Neural cell (in vitro differentiated cells): ENCODE measurements around the gene ATXN7L1. TPM values are rescaled to one million over a fixed set of nuclear protein-coding genes. Genes with fewer than 3 reads are reported as not detected.
"Not testable (repeated sequence)": the region's sequence is repeated elsewhere in the genome, so short reads cannot be mapped to it uniquely, and the experiment has no call there.

Experiments
- H2AFZ ChIP-seq: fragments of 200-600, 300-800 bp; sonication (generic), shearing (Covaris generic); 2 replicates; pipeline ENCODE4 v1.6.0; 2014; ENCODE audit warnings: low read depth, mild to moderate bottlenecking, antibody characterized with exemption, low read length, moderate library complexity
- H3F3A ChIP-seq: fragments of 200-600 bp; shearing (Covaris generic); 2 replicates; pipeline ENCODE4 v1.6.1; 2016; ENCODE audit warnings: mild to moderate bottlenecking, moderate library complexity, mixed read lengths, antibody characterized with exemption, low read length; ENCODE audit not compliant: insufficient read depth, poor library complexity, severe bottlenecking
- H3K27ac ChIP-seq: fragments of 200-600, 300-800 bp; sonication (generic), shearing (Covaris generic); 2 replicates; pipeline ENCODE4 v1.5.1; 2014; ENCODE audit warnings: mild to moderate bottlenecking, low read length, moderate library complexity
- H3K27me3 ChIP-seq: fragments of 300-800, 200-600 bp; sonication (generic), shearing (Covaris generic); 2 replicates; pipeline ENCODE4 v1.6.0; 2014; ENCODE audit warnings: mild to moderate bottlenecking, low read depth, low read length, moderate library complexity; ENCODE audit not compliant: insufficient read depth
- H3K36me3 ChIP-seq: fragments of 300-800, 200-600 bp; sonication (generic), shearing (Covaris generic); 2 replicates; pipeline ENCODE4 v1.5.1; 2014; ENCODE audit warnings: mild to moderate bottlenecking, antibody characterized with exemption, low read length, moderate library complexity; ENCODE audit not compliant: insufficient read depth
- H3K4me2 ChIP-seq: fragments of 300-800, 200-600 bp; sonication (generic), shearing (Covaris generic); 2 replicates; pipeline ENCODE4 v1.6.0; 2014; ENCODE audit warnings: mild to moderate bottlenecking, low read length
- H3K4me3 ChIP-seq: fragments of 300-800, 200-600 bp; sonication (generic), shearing (Covaris generic); 2 replicates; pipeline ENCODE4 v1.5.1; 2014; ENCODE audit warnings: mild to moderate bottlenecking, low read length, moderate library complexity
- H3K79me2 ChIP-seq: fragments of 200-600 bp; shearing (Covaris generic); replicated peaks from 2 replicates; pipeline ENCODE4 v1.6.0; 2014; ENCODE audit warnings: mild to moderate bottlenecking, low read length, moderate library complexity; ENCODE audit not compliant: insufficient read depth
- H3K9ac ChIP-seq: fragments of 300-800, 200-600 bp; sonication (generic), shearing (Covaris generic); 2 replicates; pipeline ENCODE4 v1.6.1; 2016; ENCODE audit warnings: mild to moderate bottlenecking, low read length, mixed read lengths
- H3K9me2 ChIP-seq: fragments of 200-600 bp; shearing (Covaris generic); 2 replicates; pipeline ENCODE4 v1.6.1; 2016; ENCODE audit warnings: mild to moderate bottlenecking, low read length, mixed read lengths; ENCODE audit not compliant: insufficient read depth
- H3K9me3 ChIP-seq: fragments of 200-600, 300-800 bp; sonication (generic), shearing (Covaris generic); 2 replicates; pipeline ENCODE4 v1.6.1; 2016; ENCODE audit warnings: mild to moderate bottlenecking, mixed run types, low read length, moderate library complexity, mixed read lengths
- H4K20me1 ChIP-seq: fragments of 200-600 bp; shearing (Covaris generic); 2 replicates; pipeline ENCODE4 v1.6.1; 2016; ENCODE audit warnings: mild to moderate bottlenecking, mixed run types; ENCODE audit not compliant: insufficient read depth
- CTCF ChIP-seq: fragments of 450-650 bp; IDR thresholded peaks from 2 replicates; pipeline ENCODE4 v1.5.1; 2014; ENCODE audit warnings: antibody characterized with exemption, mild to moderate bottlenecking, moderate library complexity; ENCODE audit not compliant: poor library complexity, severe bottlenecking
- EP300 ChIP-seq: fragments of 450-650 bp; conservative IDR thresholded peaks from 2 replicates; pipeline ENCODE4 v1.6.1; 2014; ENCODE audit warnings: antibody characterized with exemption, mild to moderate bottlenecking, moderate library complexity; ENCODE audit not compliant: poor library complexity, severe bottlenecking
- MXI1 ChIP-seq: fragments of 450-650 bp; conservative IDR thresholded peaks from 2 replicates; pipeline ENCODE4 v1.6.1; 2014; ENCODE audit warnings: antibody characterized with exemption, mild to moderate bottlenecking; ENCODE audit not compliant: poor library complexity, severe bottlenecking
- POLR2AphosphoS5 ChIP-seq: IDR thresholded peaks from 2 replicates; pipeline ENCODE4 v1.6.1; 2012
- RAD21 ChIP-seq: fragments of 450-650 bp; conservative IDR thresholded peaks from 2 replicates; pipeline ENCODE4 v1.6.1; 2014; ENCODE audit warnings: antibody characterized with exemption, mild to moderate bottlenecking, moderate library complexity
- SMC3 ChIP-seq: fragments of 450-650 bp; conservative IDR thresholded peaks from 2 replicates; pipeline ENCODE4 v1.6.1; 2014; ENCODE audit warnings: antibody characterized with exemption, mild to moderate bottlenecking, moderate library complexity; ENCODE audit not compliant: poor library complexity
- TAF1 ChIP-seq: IDR thresholded peaks from 2 replicates; pipeline ENCODE4 v1.6.1; 2012; ENCODE audit warnings: low read depth
- polyA plus RNA-seq: library from polyadenylated mRNA; depleted of rRNA; stranded (reverse); fragments of >200 nt; gene quantifications from 2 replicates; pipeline ENCODE4 v1.2.3, GENCODE V29; 2014
- TF ChIP-seq, protein P1 (sequence below): IDR thresholded peaks from 2 replicates; pipeline ENCODE4 v1.6.1; 2012; ENCODE audit warnings: borderline replicate concordance

ATXN7L1 gene
- polyA plus RNA-seq, 1 donor from 2014 or later: 4.3 TPM

DNA sequence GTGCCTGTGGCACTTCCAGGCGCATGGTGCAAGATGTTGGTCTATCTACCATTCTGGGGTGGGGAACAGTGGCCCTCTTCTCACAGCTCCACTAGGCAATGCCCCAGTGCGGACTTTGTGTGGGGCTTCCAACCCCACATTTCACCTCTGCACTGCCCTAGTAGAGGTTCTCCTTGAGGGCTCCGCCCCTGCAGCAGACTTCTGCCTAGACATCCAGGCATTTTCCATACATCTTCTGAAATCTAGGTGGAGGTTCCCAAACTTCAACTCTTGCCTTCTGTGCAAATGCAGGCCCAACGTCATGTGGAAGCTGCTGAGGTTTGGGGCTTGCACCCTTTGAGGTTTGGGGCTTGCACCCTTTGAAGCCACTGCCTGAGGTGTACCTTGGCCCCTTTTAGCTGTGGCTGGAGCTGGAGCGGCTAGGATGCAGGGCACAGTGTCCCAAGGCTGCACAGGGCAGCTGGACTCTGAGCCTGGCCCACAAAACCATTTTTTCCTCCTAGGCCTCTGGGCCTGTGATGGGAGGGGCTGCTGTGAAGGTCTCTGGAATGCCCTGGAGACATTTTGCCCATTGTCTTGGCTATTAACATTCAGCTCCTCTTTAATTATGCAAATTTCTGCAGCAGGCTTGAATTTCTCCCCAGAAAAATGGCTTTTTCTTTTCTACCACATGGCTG lies 164.5 kb downstream of the ATXN7L1 start:
- no peaks in the 10 kb centered on the region for H3K36me3 ChIP-seq
- no peak overlapping the region for H2AFZ ChIP-seq
- no peaks in the 10 kb centered on the region for H3K79me2 ChIP-seq
- H3K9ac ChIP-seq: no peak overlapping the region
- no peaks in the 10 kb centered on the region for H3K9me2 ChIP-seq
- H3F3A ChIP-seq: no peaks in the 10 kb centered on the region
- H3K27me3 ChIP-seq: no peaks in the 10 kb centered on the region
- no peak overlapping the region for H3K27ac ChIP-seq
- no peak overlapping the region for H3K4me3 ChIP-seq
- peaks cover 6% of the 10 kb centered on the region for H3K9me3 ChIP-seq
- no peak overlapping the region for H3K4me2 ChIP-seq
- no peaks in the 10 kb centered on the region for H4K20me1 ChIP-seq
- TF ChIP-seq SMC3 (no peak), RAD21 (no peak), TAF1 (no peak), EP300 (no peak), MXI1 (no peak), POLR2AphosphoS5 (no peak), CTCF (no peak)
- TF ChIP-seq, protein P1, sequence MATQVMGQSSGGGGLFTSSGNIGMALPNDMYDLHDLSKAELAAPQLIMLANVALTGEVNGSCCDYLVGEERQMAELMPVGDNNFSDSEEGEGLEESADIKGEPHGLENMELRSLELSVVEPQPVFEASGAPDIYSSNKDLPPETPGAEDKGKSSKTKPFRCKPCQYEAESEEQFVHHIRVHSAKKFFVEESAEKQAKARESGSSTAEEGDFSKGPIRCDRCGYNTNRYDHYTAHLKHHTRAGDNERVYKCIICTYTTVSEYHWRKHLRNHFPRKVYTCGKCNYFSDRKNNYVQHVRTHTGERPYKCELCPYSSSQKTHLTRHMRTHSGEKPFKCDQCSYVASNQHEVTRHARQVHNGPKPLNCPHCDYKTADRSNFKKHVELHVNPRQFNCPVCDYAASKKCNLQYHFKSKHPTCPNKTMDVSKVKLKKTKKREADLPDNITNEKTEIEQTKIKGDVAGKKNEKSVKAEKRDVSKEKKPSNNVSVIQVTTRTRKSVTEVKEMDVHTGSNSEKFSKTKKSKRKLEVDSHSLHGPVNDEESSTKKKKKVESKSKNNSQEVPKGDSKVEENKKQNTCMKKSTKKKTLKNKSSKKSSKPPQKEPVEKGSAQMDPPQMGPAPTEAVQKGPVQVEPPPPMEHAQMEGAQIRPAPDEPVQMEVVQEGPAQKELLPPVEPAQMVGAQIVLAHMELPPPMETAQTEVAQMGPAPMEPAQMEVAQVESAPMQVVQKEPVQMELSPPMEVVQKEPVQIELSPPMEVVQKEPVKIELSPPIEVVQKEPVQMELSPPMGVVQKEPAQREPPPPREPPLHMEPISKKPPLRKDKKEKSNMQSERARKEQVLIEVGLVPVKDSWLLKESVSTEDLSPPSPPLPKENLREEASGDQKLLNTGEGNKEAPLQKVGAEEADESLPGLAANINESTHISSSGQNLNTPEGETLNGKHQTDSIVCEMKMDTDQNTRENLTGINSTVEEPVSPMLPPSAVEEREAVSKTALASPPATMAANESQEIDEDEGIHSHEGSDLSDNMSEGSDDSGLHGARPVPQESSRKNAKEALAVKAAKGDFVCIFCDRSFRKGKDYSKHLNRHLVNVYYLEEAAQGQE: no peak

DNA sequence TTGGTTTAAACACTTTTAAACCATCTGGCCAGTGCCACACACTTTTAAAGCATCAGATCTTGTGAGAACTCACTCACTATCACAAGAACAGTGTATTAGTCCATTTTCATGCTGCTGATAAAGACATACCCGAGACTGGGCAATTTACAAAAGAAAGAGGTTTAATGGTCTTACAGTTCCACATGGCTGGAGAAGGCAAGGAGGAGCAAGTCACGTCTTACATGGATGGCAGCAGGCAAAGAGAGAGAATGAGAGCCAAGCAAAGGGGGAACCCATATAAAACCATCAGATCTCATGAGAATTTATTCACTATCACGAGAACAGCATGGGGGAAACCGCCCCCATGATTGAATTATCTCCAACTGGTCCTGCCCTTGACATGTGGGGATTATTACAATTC lies 165.7 kb downstream of the ATXN7L1 start:
- not testable (repeated sequence) for H3K9me2 ChIP-seq, H3K79me2 ChIP-seq, H3K4me3 ChIP-seq, H3K9ac ChIP-seq, H3K27me3 ChIP-seq, H3K36me3 ChIP-seq, H3K9me3 ChIP-seq, H2AFZ ChIP-seq, H3F3A ChIP-seq, H4K20me1 ChIP-seq, H3K27ac ChIP-seq, H3K4me2 ChIP-seq

GRCh38 chr7:105708763-105709080 lies 167.7 kb downstream of the ATXN7L1 start:
- H3K9ac ChIP-seq: no peak overlapping the region
- no peak for TF ChIP-seq POLR2AphosphoS5
- TF ChIP-seq SMC3: no peak
- TF ChIP-seq, protein P1: no peak
- no peak for TF ChIP-seq CTCF
- no peak overlapping the region for H3K4me2 ChIP-seq
- H3K79me2 ChIP-seq: no peaks in the 10 kb centered on the region
- H3K4me3 ChIP-seq: no peak overlapping the region
- H2AFZ ChIP-seq: no peak overlapping the region
- H3F3A ChIP-seq: no peaks in the 10 kb centered on the region
- no peaks in the 10 kb centered on the region for H4K20me1 ChIP-seq
- no peaks in the 10 kb centered on the region for H3K9me2 ChIP-seq
- H3K36me3 ChIP-seq: no peaks in the 10 kb centered on the region
- H3K27me3 ChIP-seq: no peaks in the 10 kb centered on the region
- no peak overlapping the region for H3K27ac ChIP-seq
- peaks cover 6% of the 10 kb centered on the region for H3K9me3 ChIP-seq
